ENCODE data around the gene CDH8.

The CDH8 gene

GRCh38 chr16:61823326-61823725 is 212.9 kb downstream of the CDH8 start:
- Histone ChIP-seq H3F3A (ENCODE audit: control insufficient read depth, insufficient read depth) (no peaks in the 10 kb centered on the region), H3K9me2 (replicated peaks; ENCODE audit: control insufficient read depth, low read length) (no peaks in the 10 kb centered on the region), H3K4me3 (ENCODE audit: low read length) (no peak overlapping the region), H3K4me2 (ENCODE audit: low read length) (no peak overlapping the region), H3K9me3 (ENCODE audit: control insufficient read depth, insufficient read depth, low read length) (no peaks in the 10 kb centered on the region), H3K36me3 (ENCODE audit: control insufficient read depth, low read length) (no peaks in the 10 kb centered on the region), H3K4me1 (ENCODE audit: control insufficient read depth, low read length) (no peaks in the 10 kb centered on the region), H3K27me3 (ENCODE audit: control insufficient read depth, low read length) (no peaks in the 10 kb centered on the region), H4K20me1 (ENCODE audit: control insufficient read depth, insufficient read depth, low read depth, low read length) (no peaks in the 10 kb centered on the region), H3K27ac (ENCODE audit: low read depth, low read length) (no peak overlapping the region), H3K79me2 (ENCODE audit: control insufficient read depth, low read length) (no peaks in the 10 kb centered on the region)
- TF ChIP-seq EZH2phosphoT487 (IDR thresholded peaks at IDR 0.05; ENCODE audit: borderline replicate concordance, low read length), result no peak
- no peak for TF ChIP-seq CTCF (IDR thresholded peaks at IDR 0.05; ENCODE audit: low read depth, low read length, poor library complexity, severe bottlenecking)

DNA sequence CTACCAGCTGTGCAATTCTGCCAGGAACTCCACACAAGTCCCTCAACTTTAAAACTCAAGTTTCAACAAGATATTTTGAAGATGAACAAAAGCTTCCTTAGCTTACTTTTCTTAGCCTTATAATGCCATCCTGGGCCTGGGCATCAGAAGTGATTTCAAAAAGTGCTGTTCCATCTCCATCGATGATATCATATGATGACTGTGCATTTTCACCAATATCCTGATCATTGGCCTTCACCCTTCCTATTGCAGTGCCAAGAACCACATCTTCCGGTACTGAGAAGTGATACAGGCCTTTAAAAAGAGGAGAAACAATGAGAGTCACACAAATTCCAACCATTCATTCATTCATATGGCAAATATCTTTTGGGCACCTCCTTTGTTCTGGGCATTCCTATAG is 215.4 kb downstream of the CDH8 start:
- Histone ChIP-seq H3K36me3 (ENCODE audit: control insufficient read depth, low read length) (no peaks in the 10 kb centered on the region), H3K9me3 (ENCODE audit: control insufficient read depth, insufficient read depth, low read length) (no peaks in the 10 kb centered on the region), H3K27ac (ENCODE audit: low read depth, low read length) (no peak overlapping the region), H3K9me2 (replicated peaks; ENCODE audit: control insufficient read depth, low read length) (no peaks in the 10 kb centered on the region), H3K4me1 (ENCODE audit: control insufficient read depth, low read length) (no peaks in the 10 kb centered on the region), H3K4me3 (ENCODE audit: low read length) (no peak overlapping the region), H3K27me3 (ENCODE audit: control insufficient read depth, low read length) (no peaks in the 10 kb centered on the region), H3F3A (ENCODE audit: control insufficient read depth, insufficient read depth) (no peaks in the 10 kb centered on the region), H3K79me2 (ENCODE audit: control insufficient read depth, low read length) (no peaks in the 10 kb centered on the region), H3K4me2 (ENCODE audit: low read length) (no peak overlapping the region), H4K20me1 (ENCODE audit: control insufficient read depth, insufficient read depth, low read depth, low read length) (no peaks in the 10 kb centered on the region)
- TF ChIP-seq EZH2phosphoT487 (IDR thresholded peaks at IDR 0.05; ENCODE audit: borderline replicate concordance, low read length), result no peak
- no peak for TF ChIP-seq CTCF (IDR thresholded peaks at IDR 0.05; ENCODE audit: low read depth, low read length, poor library complexity, severe bottlenecking)

GRCh38 chr16:61820398-61820797 is 215.8 kb downstream of the CDH8 start:
- no peaks in the 10 kb centered on the region for H3K4me1 ChIP-seq (ENCODE audit: control insufficient read depth, low read length)
- H3K36me3 ChIP-seq (ENCODE audit: control insufficient read depth, low read length), result no peaks in the 10 kb centered on the region
- no peaks in the 10 kb centered on the region for H3K27me3 ChIP-seq (ENCODE audit: control insufficient read depth, low read length)
- TF ChIP-seq CTCF (IDR thresholded peaks at IDR 0.05; ENCODE audit: low read depth, low read length, poor library complexity, severe bottlenecking), result no peak
- TF ChIP-seq EZH2phosphoT487 (IDR thresholded peaks at IDR 0.05; ENCODE audit: borderline replicate concordance, low read length), result no peak
- H3F3A ChIP-seq (ENCODE audit: control insufficient read depth, insufficient read depth), result no peaks in the 10 kb centered on the region
- no peaks in the 10 kb centered on the region for H3K9me3 ChIP-seq (ENCODE audit: control insufficient read depth, insufficient read depth, low read length)
- no peaks in the 10 kb centered on the region for H4K20me1 ChIP-seq (ENCODE audit: control insufficient read depth, insufficient read depth, low read depth, low read length)
- H3K27ac ChIP-seq (ENCODE audit: low read depth, low read length), result no peak overlapping the region
- no peaks in the 10 kb centered on the region for H3K9me2 ChIP-seq (replicated peaks; ENCODE audit: control insufficient read depth, low read length)
- H3K4me3 ChIP-seq (ENCODE audit: low read length), result no peak overlapping the region
- H3K4me2 ChIP-seq (ENCODE audit: low read length), result no peak overlapping the region
- no peaks in the 10 kb centered on the region for H3K79me2 ChIP-seq (ENCODE audit: control insufficient read depth, low read length)

- Histone ChIP-seq H3K36me3 (ENCODE audit: control insufficient read depth, low read length) (no peaks in the 10 kb centered on the region), H3K9me2 (replicated peaks; ENCODE audit: control insufficient read depth, low read length) (no peaks in the 10 kb centered on the region), H3F3A (ENCODE audit: control insufficient read depth, insufficient read depth) (no peaks in the 10 kb centered on the region)
Observed at GRCh38 chr16:61818850-61819249, 217.4 kb downstream of the CDH8 start.

More at GRCh38 chr16:61818850-61819249, 217.4 kb downstream of the CDH8 start:
- no peak for TF ChIP-seq EZH2phosphoT487 (IDR thresholded peaks at IDR 0.05; ENCODE audit: borderline replicate concordance, low read length)
- no peak for TF ChIP-seq CTCF (IDR thresholded peaks at IDR 0.05; ENCODE audit: low read depth, low read length, poor library complexity, severe bottlenecking)
- Histone ChIP-seq H3K4me2 (ENCODE audit: low read length) (no peak overlapping the region), H3K9me3 (ENCODE audit: control insufficient read depth, insufficient read depth, low read length) (no peaks in the 10 kb centered on the region), H3K27ac (ENCODE audit: low read depth, low read length) (no peak overlapping the region), H3K4me3 (ENCODE audit: low read length) (no peak overlapping the region), H3K4me1 (ENCODE audit: control insufficient read depth, low read length) (no peaks in the 10 kb centered on the region), H3K27me3 (ENCODE audit: control insufficient read depth, low read length) (no peaks in the 10 kb centered on the region), H3K79me2 (ENCODE audit: control insufficient read depth, low read length) (no peaks in the 10 kb centered on the region), H4K20me1 (ENCODE audit: control insufficient read depth, insufficient read depth, low read depth, low read length) (no peaks in the 10 kb centered on the region)

All from DOHH2 (cell line).